WERI-Rb-1 (cell line): Measurements from ENCODE around the gene COL23A1.

Experiments used
- DNase-seq: peaks from one replicate; pipeline ENCODE4 v3.0.0-alpha.2; 2020
- H3K27ac ChIP-seq: fragments of 250-450 bp; sonication (Bioruptor Pico); 2 replicates; pipeline ENCODE4 v1.5.1; 2020; ENCODE audit warnings: mild to moderate bottlenecking, moderate library complexity
- H3K27me3 ChIP-seq: fragments of 250-450 bp; sonication (Bioruptor Pico); 2 replicates; pipeline ENCODE4 v1.5.1; 2021; ENCODE audit warnings: mild to moderate bottlenecking, low read depth, moderate library complexity; ENCODE audit not compliant: insufficient read depth, severe bottlenecking
- H3K36me3 ChIP-seq: fragments of 250-450 bp; sonication (Bioruptor Pico); 2 replicates; pipeline ENCODE4 v1.5.1; 2020; ENCODE audit warnings: mild to moderate bottlenecking, moderate library complexity
- H3K4me3 ChIP-seq: 2 replicates; pipeline ENCODE4 v1.5.1; 2011; ENCODE audit warnings: low read depth, mild to moderate bottlenecking, control low read depth, low read length
- H3K9me3 ChIP-seq: fragments of 250-450 bp; sonication (Bioruptor Pico); 2 replicates; pipeline ENCODE4 v1.5.1; 2021; ENCODE audit warnings: mild to moderate bottlenecking, moderate library complexity; ENCODE audit not compliant: severe bottlenecking
- CTCF ChIP-seq: IDR thresholded peaks from 2 replicates; pipeline ENCODE4 v1.5.1; 2011; ENCODE audit warnings: low read depth, mild to moderate bottlenecking, control low read depth, inconsistent platforms, low read length

COL23A1 gene

GRCh38 chr5:178361657-178362445 lies 228.3 kb downstream of the COL23A1 start:
- no peak overlapping the region for H3K27ac ChIP-seq
- TF ChIP-seq CTCF: no peak
- no peak for DNase-seq
- H3K9me3 ChIP-seq: no peaks in the 10 kb centered on the region
- H3K27me3 ChIP-seq: no peaks in the 10 kb centered on the region
- no peak overlapping the region for H3K4me3 ChIP-seq
- no peaks in the 10 kb centered on the region for H3K36me3 ChIP-seq

DNA sequence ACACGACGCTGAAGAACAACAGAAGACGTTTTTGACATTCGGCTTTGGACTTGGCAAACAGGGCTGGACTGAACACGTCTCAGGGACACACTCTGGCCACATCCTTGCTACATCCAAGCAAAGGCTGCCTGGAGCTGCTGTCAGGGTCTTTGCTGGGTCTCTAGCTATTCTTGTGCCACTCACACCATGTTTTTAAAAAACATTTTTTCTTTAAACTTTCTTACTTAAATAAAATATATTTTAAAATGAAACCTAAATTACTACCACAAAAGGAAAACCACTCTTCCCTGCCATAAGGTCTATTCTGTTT lies 229.3 kb downstream of the COL23A1 start:
- DNase-seq: no peak
- Histone ChIP-seq H3K9me3 (no peaks in the 10 kb centered on the region), H3K27me3 (no peaks in the 10 kb centered on the region), H3K4me3 (no peak overlapping the region), H3K27ac (no peak overlapping the region), H3K36me3 (no peaks in the 10 kb centered on the region)
- TF ChIP-seq CTCF: no peak

DNA sequence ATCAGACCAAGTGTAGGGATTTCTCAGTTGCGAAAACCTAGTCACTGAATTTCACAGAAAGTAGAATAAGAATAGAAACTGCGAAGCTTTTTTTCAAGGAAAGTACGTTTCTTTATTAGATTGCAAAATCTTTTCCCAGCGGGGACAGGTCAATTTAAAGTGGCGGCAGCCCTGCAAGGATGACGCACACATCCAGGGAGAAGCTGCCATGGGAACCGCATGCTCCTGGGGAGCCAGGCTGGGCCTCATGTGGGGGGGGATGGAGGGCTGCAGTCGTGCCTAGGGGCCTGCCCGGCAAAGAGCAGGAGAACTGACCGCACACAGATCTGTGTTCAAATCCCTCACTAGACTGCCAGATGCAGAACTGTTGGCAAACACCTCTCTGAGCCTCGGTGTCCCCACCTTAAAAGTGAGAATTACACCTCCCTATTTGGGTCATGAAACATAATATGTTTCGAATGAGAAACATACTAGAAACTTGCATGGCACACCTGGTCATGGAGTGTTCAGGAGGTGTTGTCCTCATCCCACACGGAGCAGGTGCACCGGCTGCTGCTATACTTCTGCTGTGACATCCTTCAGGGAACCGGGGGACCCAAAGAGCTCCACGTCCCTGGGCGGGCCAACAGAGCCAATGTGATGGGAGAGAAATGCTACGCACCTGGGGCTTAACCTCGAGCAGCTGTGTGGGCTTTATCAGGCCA lies 229.8 kb downstream of the COL23A1 start:
- H3K27me3 ChIP-seq: no peaks in the 10 kb centered on the region
- no peak overlapping the region for H3K27ac ChIP-seq
- H3K4me3 ChIP-seq: no peak overlapping the region
- TF ChIP-seq CTCF: no peak
- H3K9me3 ChIP-seq: no peaks in the 10 kb centered on the region
- no peak for DNase-seq
- no peaks in the 10 kb centered on the region for H3K36me3 ChIP-seq

- H3K9me3 ChIP-seq: no peaks in the 10 kb centered on the region
- no peak for DNase-seq
- TF ChIP-seq CTCF: no peak
- H3K27ac ChIP-seq: no peak overlapping the region
- no peaks in the 10 kb centered on the region for H3K36me3 ChIP-seq
- no peak overlapping the region for H3K4me3 ChIP-seq
- H3K27me3 ChIP-seq: no peaks in the 10 kb centered on the region
Measured at GRCh38 chr5:178359738-178360137, 230.5 kb downstream of the COL23A1 start.

DNA sequence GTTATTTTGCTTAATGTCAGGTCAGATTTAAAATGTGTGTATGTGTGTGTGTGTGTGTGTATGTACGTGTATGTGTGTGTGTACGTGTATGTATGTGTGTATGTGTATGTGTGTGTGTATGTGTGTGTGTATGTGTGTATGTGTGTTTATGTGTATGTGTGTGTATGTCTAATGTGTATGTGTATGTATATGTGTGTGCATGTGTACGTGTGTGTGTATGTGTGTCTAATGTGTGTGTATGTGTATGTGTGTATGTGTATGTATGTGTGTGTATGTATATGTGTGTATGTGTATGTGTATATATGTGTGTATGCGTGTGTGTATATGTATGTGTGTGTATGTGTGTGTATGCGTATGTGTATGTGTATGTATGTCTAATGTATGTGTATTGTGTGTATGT lies 232.5 kb downstream of the COL23A1 start:
- Histone ChIP-seq H3K27ac (no peak overlapping the region), H3K9me3 (no peaks in the 10 kb centered on the region), H3K4me3 (no peak overlapping the region), H3K27me3 (no peaks in the 10 kb centered on the region), H3K36me3 (no peaks in the 10 kb centered on the region)
- DNase-seq: no peak
- TF ChIP-seq CTCF: no peak

DNA sequence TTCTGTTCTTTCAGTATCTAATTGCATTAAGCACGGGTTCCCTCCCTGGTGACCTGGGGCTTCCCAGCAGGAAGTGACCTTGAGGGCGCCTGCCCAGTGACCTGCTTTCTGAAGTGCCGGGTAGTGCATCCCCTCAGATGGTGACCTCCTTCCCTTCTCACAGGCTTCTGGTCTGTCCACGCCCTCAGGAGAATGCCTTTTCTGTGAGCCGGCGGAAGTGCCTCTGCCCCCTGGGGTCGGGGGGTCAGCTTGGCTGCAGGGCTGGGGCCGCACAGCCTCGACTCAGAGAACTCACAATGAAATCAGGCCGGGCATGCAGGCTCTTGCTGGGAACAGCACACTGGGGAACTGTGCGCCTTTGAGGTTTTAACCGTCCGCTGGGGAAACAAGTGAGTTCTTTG lies 233.1 kb downstream of the COL23A1 start:
- DNase-seq: no peak
- no peak for TF ChIP-seq CTCF
- no peak overlapping the region for H3K27ac ChIP-seq
- H3K36me3 ChIP-seq: no peaks in the 10 kb centered on the region
- H3K4me3 ChIP-seq: no peak overlapping the region
- no peaks in the 10 kb centered on the region for H3K27me3 ChIP-seq
- no peaks in the 10 kb centered on the region for H3K9me3 ChIP-seq
